Parathyroid adenoma (tissue), 2 donors: ENCODE measurements around the gene KIF1A.

Source experiments
- H2AFZ ChIP-seq: fragments of 300-600 bp; sonication (generic); one replicate; pipeline ENCODE4 v1.7.0; 2017; ENCODE audit warnings: antibody characterized with exemption, mild to moderate bottlenecking
- H3K27ac ChIP-seq: fragments of 300-600 bp; sonication (generic); one replicate; pipeline ENCODE4 v1.7.0; 2017
- H3K27me3 ChIP-seq: fragments of 300-600 bp; sonication (generic); one replicate; pipeline ENCODE4 v1.7.0; 2017; ENCODE audit warnings: low read length; ENCODE audit not compliant: control insufficient read depth, insufficient read depth
- H3K36me3 ChIP-seq: fragments of 300-600 bp; sonication (generic); one replicate; pipeline ENCODE4 v1.7.0; 2017; ENCODE audit warnings: low read length; ENCODE audit not compliant: control insufficient read depth, insufficient read depth
- H3K4me1 ChIP-seq: fragments of 300-600 bp; sonication (generic); one replicate; pipeline ENCODE4 v1.7.0; 2017; ENCODE audit warnings: control low read depth
- H3K4me2 ChIP-seq: fragments of 300-600 bp; sonication (generic); one replicate; pipeline ENCODE4 v1.7.0; 2017; ENCODE audit warnings: low read length
- H3K4me3 ChIP-seq: fragments of 300-600 bp; sonication (generic); one replicate; pipeline ENCODE4 v1.7.0; 2017; ENCODE audit warnings: low read depth, low read length
- H3K79me2 ChIP-seq: fragments of 300-600 bp; sonication (generic); one replicate; pipeline ENCODE4 v1.7.0; 2017; ENCODE audit warnings: control low read depth
- H3K9ac ChIP-seq: fragments of 300-600 bp; sonication (generic); one replicate; pipeline ENCODE4 v1.7.0; 2017; ENCODE audit warnings: mild to moderate bottlenecking
- H3K9me3 ChIP-seq: fragments of 300-600 bp; sonication (generic); one replicate; pipeline ENCODE4 v1.7.0; 2017; ENCODE audit warnings: low read length; ENCODE audit not compliant: control insufficient read depth
- TF ChIP-seq, protein P1 (sequence below): fragments of 300-600 bp; sonication (generic); IDR thresholded peaks from one replicate; pipeline ENCODE4 v1.7.0; 2017; ENCODE audit warnings: antibody characterized with exemption, mild to moderate bottlenecking
- donor health status: primary hyperparathyroidism.

Gene KIF1A

GRCh38 chr2:240719676-240720545 is 100.1 kb downstream of the KIF1A start:
- H3K27me3 ChIP-seq, result no peaks in the 10 kb centered on the region
- no peak overlapping the region for H3K9ac ChIP-seq
- H3K4me3 ChIP-seq, result no peak overlapping the region
- no peaks in the 10 kb centered on the region for H3K9me3 ChIP-seq
- H3K79me2 ChIP-seq, result no peaks in the 10 kb centered on the region
- H3K4me2 ChIP-seq, result no peak overlapping the region
- H2AFZ ChIP-seq, result no peak overlapping the region
- TF ChIP-seq, protein P1, sequence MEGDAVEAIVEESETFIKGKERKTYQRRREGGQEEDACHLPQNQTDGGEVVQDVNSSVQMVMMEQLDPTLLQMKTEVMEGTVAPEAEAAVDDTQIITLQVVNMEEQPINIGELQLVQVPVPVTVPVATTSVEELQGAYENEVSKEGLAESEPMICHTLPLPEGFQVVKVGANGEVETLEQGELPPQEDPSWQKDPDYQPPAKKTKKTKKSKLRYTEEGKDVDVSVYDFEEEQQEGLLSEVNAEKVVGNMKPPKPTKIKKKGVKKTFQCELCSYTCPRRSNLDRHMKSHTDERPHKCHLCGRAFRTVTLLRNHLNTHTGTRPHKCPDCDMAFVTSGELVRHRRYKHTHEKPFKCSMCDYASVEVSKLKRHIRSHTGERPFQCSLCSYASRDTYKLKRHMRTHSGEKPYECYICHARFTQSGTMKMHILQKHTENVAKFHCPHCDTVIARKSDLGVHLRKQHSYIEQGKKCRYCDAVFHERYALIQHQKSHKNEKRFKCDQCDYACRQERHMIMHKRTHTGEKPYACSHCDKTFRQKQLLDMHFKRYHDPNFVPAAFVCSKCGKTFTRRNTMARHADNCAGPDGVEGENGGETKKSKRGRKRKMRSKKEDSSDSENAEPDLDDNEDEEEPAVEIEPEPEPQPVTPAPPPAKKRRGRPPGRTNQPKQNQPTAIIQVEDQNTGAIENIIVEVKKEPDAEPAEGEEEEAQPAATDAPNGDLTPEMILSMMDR, result no peak
- H3K36me3 ChIP-seq, result no peaks in the 10 kb centered on the region
- H3K27ac ChIP-seq, result no peak overlapping the region
- H3K4me1 ChIP-seq, result no peaks in the 10 kb centered on the region

DNA sequence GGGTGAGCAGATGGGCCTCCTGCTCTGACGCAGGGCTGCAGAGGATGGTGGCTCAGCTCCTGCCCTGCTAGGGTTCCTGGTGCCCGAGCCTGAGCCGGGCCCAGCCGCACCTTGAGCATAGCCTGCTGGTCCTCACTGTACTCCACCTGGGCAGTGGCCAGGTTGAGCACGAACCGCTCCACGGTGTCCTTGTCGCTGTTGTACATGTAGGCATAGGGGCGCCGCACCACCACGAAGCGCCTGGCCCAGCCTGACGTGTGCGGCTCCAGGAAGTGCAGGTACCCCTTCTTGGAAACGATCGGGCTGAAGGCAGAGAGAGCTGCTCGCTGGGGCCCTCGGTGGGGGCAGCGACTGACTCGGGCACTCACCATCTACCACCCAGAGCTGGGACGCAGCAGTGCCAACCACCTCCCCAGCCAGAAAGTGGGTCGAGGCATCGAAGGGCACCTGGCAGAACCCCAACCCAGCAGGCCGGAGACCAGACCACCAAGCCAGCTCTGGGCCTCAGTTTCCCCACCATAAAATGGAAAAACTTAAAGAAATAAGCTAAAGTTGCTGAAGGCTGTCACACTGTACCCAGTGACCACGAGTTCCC is 101.0 kb downstream of the KIF1A start:
- Histone ChIP-seq H3K9me3 (no peaks in the 10 kb centered on the region), H3K27me3 (no peaks in the 10 kb centered on the region), H3K4me2 (no peak overlapping the region), H3K79me2 (no peaks in the 10 kb centered on the region), H3K4me3 (no peak overlapping the region), H3K27ac (no peak overlapping the region), H3K36me3 (no peaks in the 10 kb centered on the region), H3K9ac (no peak overlapping the region), H2AFZ (no peak overlapping the region), H3K4me1 (no peaks in the 10 kb centered on the region)
- TF ChIP-seq, protein P1, result no peak

DNA sequence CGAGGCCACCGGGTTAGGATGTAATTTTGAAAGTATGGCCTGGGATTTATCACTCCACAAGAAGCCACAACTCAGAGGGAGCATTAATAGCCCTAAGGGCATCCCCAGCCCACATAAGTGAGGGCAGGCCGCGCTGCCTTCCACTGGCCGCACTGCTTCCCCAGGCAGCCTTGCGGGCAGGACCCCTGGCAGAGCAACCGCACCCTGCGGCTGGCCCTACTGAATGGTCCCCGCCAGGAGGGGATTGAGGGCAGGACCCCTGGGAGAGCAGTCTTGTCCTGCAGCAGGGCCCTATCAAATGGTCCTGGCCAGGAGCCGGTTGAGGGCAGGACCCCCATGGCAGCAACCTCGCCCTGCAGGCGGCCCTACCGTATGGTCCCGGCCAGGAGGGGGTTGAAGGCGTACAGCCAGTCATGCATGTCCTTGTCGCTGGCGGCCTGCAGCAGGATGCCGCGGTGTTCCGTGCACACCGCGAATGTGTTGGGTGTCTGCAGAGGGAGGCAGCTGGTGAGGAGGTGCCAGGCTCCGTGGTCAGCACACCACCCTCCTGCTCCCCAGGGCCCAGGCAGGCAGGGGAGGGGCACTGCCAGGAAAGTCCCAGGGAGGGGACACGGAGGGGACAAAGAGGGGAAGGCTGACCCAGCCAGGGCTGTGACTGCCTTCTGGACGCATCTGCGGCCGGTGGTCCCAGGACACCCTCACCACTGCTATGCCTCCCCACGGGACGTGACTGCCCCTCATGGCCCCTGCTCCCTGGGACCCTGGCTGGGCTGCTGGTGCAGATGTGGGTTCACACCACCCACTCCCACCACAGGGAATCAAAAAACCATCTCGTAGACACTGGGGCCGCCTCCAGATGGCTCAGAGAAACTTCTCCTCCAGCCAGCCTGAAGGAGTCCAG is 102.1 kb downstream of the KIF1A start:
- H2AFZ ChIP-seq, result no peak overlapping the region
- no peak overlapping the region for H3K4me2 ChIP-seq
- H3K27me3 ChIP-seq, result no peaks in the 10 kb centered on the region
- no peaks in the 10 kb centered on the region for H3K79me2 ChIP-seq
- H3K4me1 ChIP-seq, result no peaks in the 10 kb centered on the region
- H3K27ac ChIP-seq, result no peak overlapping the region
- H3K36me3 ChIP-seq, result no peaks in the 10 kb centered on the region
- H3K9ac ChIP-seq, result no peak overlapping the region
- TF ChIP-seq, protein P1, result no peak
- no peaks in the 10 kb centered on the region for H3K9me3 ChIP-seq
- no peak overlapping the region for H3K4me3 ChIP-seq

DNA sequence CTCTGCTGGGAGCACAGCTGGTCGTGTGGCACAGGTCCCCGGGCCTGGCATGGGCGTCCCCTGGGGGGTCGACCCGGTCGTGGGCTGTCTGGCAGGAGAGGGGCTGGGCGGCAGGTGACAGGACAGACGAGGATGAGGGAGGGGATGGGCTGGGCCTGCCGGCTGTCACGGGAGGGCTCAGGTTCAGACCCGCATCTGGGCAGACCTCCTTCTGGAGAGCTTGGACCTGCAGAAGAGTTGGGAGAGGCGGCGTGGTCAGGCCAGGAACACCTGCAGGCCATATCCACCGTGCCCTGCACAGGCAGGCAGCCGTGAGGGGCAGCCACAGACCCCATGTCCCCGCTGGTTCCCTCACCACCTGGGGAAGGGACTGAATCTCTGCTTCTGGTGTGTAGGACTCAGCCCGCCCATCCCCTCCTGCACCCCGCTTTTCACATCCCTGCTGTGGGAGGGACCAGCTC is 102.8 kb downstream of the KIF1A start:
- no peak overlapping the region for H3K4me2 ChIP-seq
- no peaks in the 10 kb centered on the region for H3K4me1 ChIP-seq
- H2AFZ ChIP-seq, result no peak overlapping the region
- no peaks in the 10 kb centered on the region for H3K79me2 ChIP-seq
- no peaks in the 10 kb centered on the region for H3K27me3 ChIP-seq
- no peak overlapping the region for H3K27ac ChIP-seq
- TF ChIP-seq, protein P1, result no peak
- H3K9me3 ChIP-seq, result no peaks in the 10 kb centered on the region
- H3K9ac ChIP-seq, result no peak overlapping the region
- H3K4me3 ChIP-seq, result no peak overlapping the region
- no peaks in the 10 kb centered on the region for H3K36me3 ChIP-seq
